WTC11 (cell line): ENCODE data around the gene TMEM204. TPM values are rescaled to one million over a fixed set of nuclear protein-coding genes. Genes with fewer than 3 reads are reported as not detected.

Source experiments
- ATAC-seq: fragments of 200-7000 bp; cut with Tn5 transposase; 2 replicates; pipeline ENCODE4 v1.10.0; 2021; ENCODE audit warnings: mild to moderate bottlenecking, moderate library complexity
- CTCF ChIA-PET: fragments of 300-600 bp; sonication (Branson Sonifier 250); formaldehyde crosslinking; loops from one replicate; lab custom pipeline; 2021; ENCODE audit warnings: antibody characterized with exemption; lab: Charles Lee
- POLR2A ChIA-PET: fragments of 350-600 bp; sonication (Branson Sonifier 250); formaldehyde crosslinking; loops from one replicate; lab custom pipeline; 2021; ENCODE audit warnings: antibody characterized with exemption; lab: Charles Lee
- DNase-seq: peaks from one replicate; pipeline ENCODE4 v3.0.0; 2021; ENCODE audit warnings: low spot score
- H3K27ac Mint-ChIP-seq: 2 replicates; pipeline ENCODE4 v1.8.0; 2021; ENCODE audit warnings: mixed read lengths
- H3K27me3 Mint-ChIP-seq: 2 replicates; pipeline ENCODE4 v1.8.0; 2021; ENCODE audit warnings: low read depth, mild to moderate bottlenecking, moderate library complexity, mixed read lengths
- H3K36me3 Mint-ChIP-seq: 2 replicates; pipeline ENCODE4 v1.8.0; 2021; ENCODE audit warnings: mixed read lengths
- H3K4me1 Mint-ChIP-seq: 2 replicates; pipeline ENCODE4 v1.8.0; 2022; ENCODE audit warnings: mixed read lengths
- H3K4me3 Mint-ChIP-seq: 2 replicates; pipeline ENCODE4 v1.8.0; 2021; ENCODE audit warnings: mild to moderate bottlenecking, moderate library complexity, mixed read lengths
- H3K9me3 Mint-ChIP-seq: 2 replicates; pipeline ENCODE4 v1.8.0; 2021; ENCODE audit warnings: mixed read lengths
- ARID4B ChIP-seq: sonication (generic); formaldehyde crosslinking; IDR thresholded peaks from 2 replicates; pipeline ENCODE4 v1.8.0; 2023; ENCODE audit warnings: missing genetic modification reagents, mild to moderate bottlenecking, borderline replicate concordance
- ATF2 ChIP-seq: sonication (generic); formaldehyde crosslinking; IDR thresholded peaks from 2 replicates; pipeline ENCODE4 v1.8.1; 2022; ENCODE audit warnings: low read depth, missing genetic modification reagents, borderline replicate concordance
- CBFB ChIP-seq: sonication (generic); formaldehyde crosslinking; IDR thresholded peaks from 2 replicates; pipeline ENCODE4 v1.8.1; 2022; ENCODE audit warnings: mild to moderate bottlenecking, low read depth, missing genetic modification reagents
- CREB1 ChIP-seq: sonication (generic); formaldehyde crosslinking; IDR thresholded peaks from 2 replicates; pipeline ENCODE4 v1.8.0; 2023; ENCODE audit warnings: mild to moderate bottlenecking, missing genetic modification reagents
- E2F5 ChIP-seq: sonication (generic); formaldehyde crosslinking; IDR thresholded peaks from 2 replicates; pipeline ENCODE4 v1.8.1; 2022; ENCODE audit warnings: mild to moderate bottlenecking, moderate library complexity, missing genetic modification reagents
- ELF4 ChIP-seq: sonication (generic); formaldehyde crosslinking; IDR thresholded peaks from 2 replicates; pipeline ENCODE4 v1.8.1; 2022; ENCODE audit warnings: low read depth, mild to moderate bottlenecking, moderate library complexity, missing genetic modification reagents
- GABPB1 ChIP-seq: sonication (generic); formaldehyde crosslinking; IDR thresholded peaks from 2 replicates; pipeline ENCODE4 v1.8.1; 2023; ENCODE audit warnings: mild to moderate bottlenecking, missing genetic modification reagents
- GTF2I ChIP-seq: fragments of 250-450 bp; sonication (Bioruptor Pico); conservative IDR thresholded peaks from 2 replicates; pipeline ENCODE4 v1.4.0; 2021; ENCODE audit warnings: mild to moderate bottlenecking
- OVOL2 ChIP-seq: fragments of 250-450 bp; sonication (Bioruptor Pico); IDR thresholded peaks from 2 replicates; pipeline ENCODE4 v1.9.0; 2021; ENCODE audit warnings: mild to moderate bottlenecking, borderline replicate concordance
- SMAD3 ChIP-seq: sonication (generic); formaldehyde crosslinking; IDR thresholded peaks from 2 replicates; pipeline ENCODE4 v1.8.0; 2022; ENCODE audit warnings: missing genetic modification reagents, mild to moderate bottlenecking, borderline replicate concordance
- ZNF232 ChIP-seq: sonication (generic); formaldehyde crosslinking; IDR thresholded peaks from 2 replicates; pipeline ENCODE4 v1.8.0; 2022; ENCODE audit warnings: mild to moderate bottlenecking, missing genetic modification reagents
- ZNF317 ChIP-seq: sonication (generic); formaldehyde crosslinking; IDR thresholded peaks from 2 replicates; pipeline ENCODE4 v1.8.1; 2023; ENCODE audit warnings: low read depth, mild to moderate bottlenecking, moderate library complexity, missing genetic modification reagents, borderline replicate concordance
- total RNA-seq: library from RNA; stranded (reverse); gene quantifications from 3 replicates; pipeline ENCODE4 v1.2.3, GENCODE V29; 2021
- TF ChIP-seq, protein P1 (sequence below): sonication (generic); formaldehyde crosslinking; IDR thresholded peaks from 2 replicates; pipeline ENCODE4 v1.8.0; 2023; ENCODE audit warnings: mild to moderate bottlenecking, missing genetic modification reagents
- TF ChIP-seq, protein P2 (sequence below): sonication (generic); formaldehyde crosslinking; IDR thresholded peaks from 2 replicates; pipeline ENCODE4 v1.8.0; 2022; ENCODE audit warnings: mild to moderate bottlenecking, missing genetic modification reagents
- TF ChIP-seq, protein P3 (sequence below): sonication (generic); formaldehyde crosslinking; IDR thresholded peaks from 2 replicates; pipeline ENCODE4 v1.8.1; 2023; ENCODE audit warnings: mild to moderate bottlenecking, missing genetic modification reagents
- TF ChIP-seq, protein P4 (sequence below): sonication (generic); formaldehyde crosslinking; conservative IDR thresholded peaks from 2 replicates; pipeline ENCODE4 v1.8.1; 2023; ENCODE audit warnings: mild to moderate bottlenecking, low read depth, missing genetic modification reagents, moderate library complexity
- TF ChIP-seq, protein P5 (sequence below): sonication (generic); formaldehyde crosslinking; conservative IDR thresholded peaks from 2 replicates; pipeline ENCODE4 v1.8.1; 2022; ENCODE audit warnings: mild to moderate bottlenecking, missing genetic modification reagents

Gene TMEM204
- total RNA-seq, 1 experiment from 2014 or later, result 0.35 TPM

- H3K27me3 Mint-ChIP-seq, result no peaks in the 10 kb centered on the region
- H3K4me1 Mint-ChIP-seq, result no peaks in the 10 kb centered on the region
- H3K4me3 Mint-ChIP-seq, result no peak overlapping the region
- ATAC-seq (no peak), DNase-seq (no peak)
- TF ChIP-seq ELF4 (CRISPR knock-in tag), result no peak
- no peak for TF ChIP-seq ATF2
- no peak for TF ChIP-seq CBFB
- no peak for TF ChIP-seq GABPB1
- no peak for TF ChIP-seq GTF2I
- TF ChIP-seq, protein P1, sequence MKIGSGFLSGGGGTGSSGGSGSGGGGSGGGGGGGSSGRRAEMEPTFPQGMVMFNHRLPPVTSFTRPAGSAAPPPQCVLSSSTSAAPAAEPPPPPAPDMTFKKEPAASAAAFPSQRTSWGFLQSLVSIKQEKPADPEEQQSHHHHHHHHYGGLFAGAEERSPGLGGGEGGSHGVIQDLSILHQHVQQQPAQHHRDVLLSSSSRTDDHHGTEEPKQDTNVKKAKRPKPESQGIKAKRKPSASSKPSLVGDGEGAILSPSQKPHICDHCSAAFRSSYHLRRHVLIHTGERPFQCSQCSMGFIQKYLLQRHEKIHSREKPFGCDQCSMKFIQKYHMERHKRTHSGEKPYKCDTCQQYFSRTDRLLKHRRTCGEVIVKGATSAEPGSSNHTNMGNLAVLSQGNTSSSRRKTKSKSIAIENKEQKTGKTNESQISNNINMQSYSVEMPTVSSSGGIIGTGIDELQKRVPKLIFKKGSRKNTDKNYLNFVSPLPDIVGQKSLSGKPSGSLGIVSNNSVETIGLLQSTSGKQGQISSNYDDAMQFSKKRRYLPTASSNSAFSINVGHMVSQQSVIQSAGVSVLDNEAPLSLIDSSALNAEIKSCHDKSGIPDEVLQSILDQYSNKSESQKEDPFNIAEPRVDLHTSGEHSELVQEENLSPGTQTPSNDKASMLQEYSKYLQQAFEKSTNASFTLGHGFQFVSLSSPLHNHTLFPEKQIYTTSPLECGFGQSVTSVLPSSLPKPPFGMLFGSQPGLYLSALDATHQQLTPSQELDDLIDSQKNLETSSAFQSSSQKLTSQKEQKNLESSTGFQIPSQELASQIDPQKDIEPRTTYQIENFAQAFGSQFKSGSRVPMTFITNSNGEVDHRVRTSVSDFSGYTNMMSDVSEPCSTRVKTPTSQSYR (CRISPR knock-in tag), result no peak
- TF ChIP-seq, protein P2, sequence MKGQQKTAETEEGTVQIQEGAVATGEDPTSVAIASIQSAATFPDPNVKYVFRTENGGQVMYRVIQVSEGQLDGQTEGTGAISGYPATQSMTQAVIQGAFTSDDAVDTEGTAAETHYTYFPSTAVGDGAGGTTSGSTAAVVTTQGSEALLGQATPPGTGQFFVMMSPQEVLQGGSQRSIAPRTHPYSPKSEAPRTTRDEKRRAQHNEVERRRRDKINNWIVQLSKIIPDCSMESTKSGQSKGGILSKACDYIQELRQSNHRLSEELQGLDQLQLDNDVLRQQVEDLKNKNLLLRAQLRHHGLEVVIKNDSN (CRISPR knock-in tag), result no peak
- TF ChIP-seq CREB1 (CRISPR knock-in tag), result no peak
- no peak for TF ChIP-seq OVOL2 (CRISPR knock-in tag)
- TF ChIP-seq ARID4B (CRISPR knock-in tag), result no peak
- no peak overlapping the region for H3K27ac Mint-ChIP-seq
- CTCF ChIA-PET, result interaction anchor here (1.3 kb wide), 1 partner anchor 44 kb away, joined by 3 read pairs; no protein-coding TSS in a partner anchor
- H3K9me3 Mint-ChIP-seq, result no peaks in the 10 kb centered on the region
- POLR2A ChIA-PET, result no interaction called here
- peaks cover 18% of the 10 kb centered on the region for H3K36me3 Mint-ChIP-seq
Measured at GRCh38 chr16:1499756-1500464, 33.6 kb upstream of the TMEM204 start.

GRCh38 chr16:1500465-1501150 lies 32.9 kb upstream of the TMEM204 start:
- H3K4me3 Mint-ChIP-seq, result no peak overlapping the region
- H3K4me1 Mint-ChIP-seq, result no peaks in the 10 kb centered on the region
- H3K36me3 Mint-ChIP-seq, result peaks cover 18% of the 10 kb centered on the region
- ChIA-PET CTCF (interaction anchor here (1.3 kb wide), 1 partner anchor 43 kb away, joined by 3 read pairs; no protein-coding TSS in a partner anchor), POLR2A (no interaction called here)
- H3K27ac Mint-ChIP-seq, result no peak overlapping the region
- no peaks in the 10 kb centered on the region for H3K27me3 Mint-ChIP-seq
- ATAC-seq, result no peak
- DNase-seq, result no peak
- H3K9me3 Mint-ChIP-seq, result no peaks in the 10 kb centered on the region
- TF ChIP-seq SMAD3 (CRISPR knock-in tag), result no peak
- TF ChIP-seq, protein P3, sequence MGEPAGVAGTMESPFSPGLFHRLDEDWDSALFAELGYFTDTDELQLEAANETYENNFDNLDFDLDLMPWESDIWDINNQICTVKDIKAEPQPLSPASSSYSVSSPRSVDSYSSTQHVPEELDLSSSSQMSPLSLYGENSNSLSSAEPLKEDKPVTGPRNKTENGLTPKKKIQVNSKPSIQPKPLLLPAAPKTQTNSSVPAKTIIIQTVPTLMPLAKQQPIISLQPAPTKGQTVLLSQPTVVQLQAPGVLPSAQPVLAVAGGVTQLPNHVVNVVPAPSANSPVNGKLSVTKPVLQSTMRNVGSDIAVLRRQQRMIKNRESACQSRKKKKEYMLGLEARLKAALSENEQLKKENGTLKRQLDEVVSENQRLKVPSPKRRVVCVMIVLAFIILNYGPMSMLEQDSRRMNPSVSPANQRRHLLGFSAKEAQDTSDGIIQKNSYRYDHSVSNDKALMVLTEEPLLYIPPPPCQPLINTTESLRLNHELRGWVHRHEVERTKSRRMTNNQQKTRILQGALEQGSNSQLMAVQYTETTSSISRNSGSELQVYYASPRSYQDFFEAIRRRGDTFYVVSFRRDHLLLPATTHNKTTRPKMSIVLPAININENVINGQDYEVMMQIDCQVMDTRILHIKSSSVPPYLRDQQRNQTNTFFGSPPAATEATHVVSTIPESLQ (CRISPR knock-in tag), result no peak
- TF ChIP-seq, protein P4, sequence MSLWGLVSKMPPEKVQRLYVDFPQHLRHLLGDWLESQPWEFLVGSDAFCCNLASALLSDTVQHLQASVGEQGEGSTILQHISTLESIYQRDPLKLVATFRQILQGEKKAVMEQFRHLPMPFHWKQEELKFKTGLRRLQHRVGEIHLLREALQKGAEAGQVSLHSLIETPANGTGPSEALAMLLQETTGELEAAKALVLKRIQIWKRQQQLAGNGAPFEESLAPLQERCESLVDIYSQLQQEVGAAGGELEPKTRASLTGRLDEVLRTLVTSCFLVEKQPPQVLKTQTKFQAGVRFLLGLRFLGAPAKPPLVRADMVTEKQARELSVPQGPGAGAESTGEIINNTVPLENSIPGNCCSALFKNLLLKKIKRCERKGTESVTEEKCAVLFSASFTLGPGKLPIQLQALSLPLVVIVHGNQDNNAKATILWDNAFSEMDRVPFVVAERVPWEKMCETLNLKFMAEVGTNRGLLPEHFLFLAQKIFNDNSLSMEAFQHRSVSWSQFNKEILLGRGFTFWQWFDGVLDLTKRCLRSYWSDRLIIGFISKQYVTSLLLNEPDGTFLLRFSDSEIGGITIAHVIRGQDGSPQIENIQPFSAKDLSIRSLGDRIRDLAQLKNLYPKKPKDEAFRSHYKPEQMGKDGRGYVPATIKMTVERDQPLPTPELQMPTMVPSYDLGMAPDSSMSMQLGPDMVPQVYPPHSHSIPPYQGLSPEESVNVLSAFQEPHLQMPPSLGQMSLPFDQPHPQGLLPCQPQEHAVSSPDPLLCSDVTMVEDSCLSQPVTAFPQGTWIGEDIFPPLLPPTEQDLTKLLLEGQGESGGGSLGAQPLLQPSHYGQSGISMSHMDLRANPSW, result no peak
- TF ChIP-seq CBFB, result no peak
- TF ChIP-seq, protein P5, sequence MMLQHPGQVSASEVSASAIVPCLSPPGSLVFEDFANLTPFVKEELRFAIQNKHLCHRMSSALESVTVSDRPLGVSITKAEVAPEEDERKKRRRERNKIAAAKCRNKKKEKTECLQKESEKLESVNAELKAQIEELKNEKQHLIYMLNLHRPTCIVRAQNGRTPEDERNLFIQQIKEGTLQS (CRISPR knock-in tag), result no peak
- no peak for TF ChIP-seq ZNF317 (CRISPR knock-in tag)
- no peak for TF ChIP-seq ZNF232
- TF ChIP-seq E2F5, result no peak
